PC-9 (cell line): ENCODE measurements around the gene RNF112.

ENCODE experiments used
- CTCF ChIP-seq: fragments of 200-600 bp; sonication (generic); conservative IDR thresholded peaks from 2 replicates; pipeline ENCODE4 v1.6.1; 2017; ENCODE audit warnings: mixed run types, antibody characterized with exemption, mild to moderate bottlenecking, moderate library complexity
- EZH2 ChIP-seq: fragments of 200-600 bp; sonication (generic); IDR thresholded peaks from 2 replicates; pipeline ENCODE4 v1.8.0; 2017; ENCODE audit warnings: antibody characterized with exemption, low read depth

GRCh38 chr17:19381741-19382444 lies 29.1 kb upstream of the RNF112 start:
- TF ChIP-seq CTCF (no peak), EZH2 (no peak)
